ENCODE data around the gene SLC9A1.

SLC9A1 gene

DNA sequence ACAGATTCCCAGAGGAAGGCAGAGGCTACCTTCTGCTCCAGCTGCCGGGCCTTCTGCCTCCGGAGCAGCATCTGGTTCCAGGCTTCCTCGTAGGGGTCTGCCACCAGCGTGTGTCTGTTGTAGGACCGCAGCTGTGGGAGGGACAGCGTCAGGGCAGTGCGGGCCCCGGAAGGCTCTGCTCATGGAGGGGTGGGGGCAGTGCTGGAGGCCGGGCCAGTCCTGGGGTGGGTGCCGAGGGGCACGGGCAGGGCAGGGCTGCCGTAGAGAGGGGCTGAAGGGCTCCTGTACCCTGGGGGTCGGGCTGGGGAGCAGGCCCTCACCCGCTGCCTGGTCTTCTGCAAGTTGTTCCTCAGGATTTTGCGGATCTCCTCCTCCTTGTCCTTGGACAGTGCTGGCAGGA lies 53.2 kb downstream of the SLC9A1 start:
- DNase-seq = no peak

DNA sequence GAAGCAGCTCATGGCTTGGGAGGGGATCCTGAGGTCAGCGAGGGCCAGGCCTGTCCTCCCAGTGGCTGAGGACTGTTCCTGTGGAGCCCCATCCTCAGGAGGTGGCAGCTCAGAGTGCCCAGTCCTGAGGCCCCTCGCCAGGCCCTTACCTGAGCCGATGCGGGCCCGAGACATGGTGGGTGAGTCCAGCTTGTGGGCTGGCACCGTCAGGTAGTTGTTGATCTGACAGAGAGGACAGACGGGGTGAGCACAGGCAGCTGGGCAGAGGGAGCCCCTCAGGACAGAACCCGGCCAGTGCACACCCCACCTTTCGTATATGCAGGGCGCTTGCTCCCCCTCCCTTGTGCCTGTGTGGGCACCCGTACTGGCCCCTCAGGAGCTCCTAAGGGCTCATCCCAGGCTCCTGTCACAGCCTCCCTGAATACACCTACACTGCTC lies 53.9 kb downstream of the SLC9A1 start:
- DNase-seq = no peak

DNA sequence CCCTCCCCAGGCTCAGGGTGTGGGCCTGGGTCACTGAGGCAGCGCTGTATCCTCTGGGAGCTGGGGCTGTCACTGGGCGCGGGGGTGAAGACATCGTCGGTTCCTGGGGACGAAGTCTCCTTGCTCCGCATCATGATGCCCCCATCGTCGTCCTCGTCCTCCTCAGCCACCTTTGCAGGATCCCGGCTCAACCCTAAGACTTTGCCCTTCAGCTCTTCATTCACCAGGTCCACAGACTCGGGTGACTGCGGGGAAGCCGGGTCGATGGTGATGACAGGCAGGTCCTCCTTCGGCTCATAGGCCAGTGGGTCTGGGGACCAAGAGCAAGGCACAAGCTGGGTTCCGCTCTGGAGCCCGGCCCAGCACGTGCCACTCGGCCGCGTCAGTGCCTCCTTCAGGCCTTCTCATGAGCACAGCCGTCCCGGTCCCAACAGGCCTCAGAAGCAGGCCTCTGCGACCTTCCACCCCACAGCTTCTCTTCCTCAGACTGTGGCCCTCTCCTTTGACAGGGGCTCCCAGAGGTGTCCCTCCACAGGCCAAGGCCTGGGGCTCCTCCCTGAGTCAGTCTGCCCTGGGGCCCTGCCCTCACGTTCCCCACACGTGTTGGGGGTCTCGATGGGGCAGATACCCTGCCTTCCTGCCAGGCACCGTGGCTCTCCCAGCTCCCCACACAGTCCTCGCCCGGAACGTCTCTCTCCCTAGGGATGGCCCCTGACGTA lies 54.4 kb downstream of the SLC9A1 start:
- DNase-seq = no peak

DNA sequence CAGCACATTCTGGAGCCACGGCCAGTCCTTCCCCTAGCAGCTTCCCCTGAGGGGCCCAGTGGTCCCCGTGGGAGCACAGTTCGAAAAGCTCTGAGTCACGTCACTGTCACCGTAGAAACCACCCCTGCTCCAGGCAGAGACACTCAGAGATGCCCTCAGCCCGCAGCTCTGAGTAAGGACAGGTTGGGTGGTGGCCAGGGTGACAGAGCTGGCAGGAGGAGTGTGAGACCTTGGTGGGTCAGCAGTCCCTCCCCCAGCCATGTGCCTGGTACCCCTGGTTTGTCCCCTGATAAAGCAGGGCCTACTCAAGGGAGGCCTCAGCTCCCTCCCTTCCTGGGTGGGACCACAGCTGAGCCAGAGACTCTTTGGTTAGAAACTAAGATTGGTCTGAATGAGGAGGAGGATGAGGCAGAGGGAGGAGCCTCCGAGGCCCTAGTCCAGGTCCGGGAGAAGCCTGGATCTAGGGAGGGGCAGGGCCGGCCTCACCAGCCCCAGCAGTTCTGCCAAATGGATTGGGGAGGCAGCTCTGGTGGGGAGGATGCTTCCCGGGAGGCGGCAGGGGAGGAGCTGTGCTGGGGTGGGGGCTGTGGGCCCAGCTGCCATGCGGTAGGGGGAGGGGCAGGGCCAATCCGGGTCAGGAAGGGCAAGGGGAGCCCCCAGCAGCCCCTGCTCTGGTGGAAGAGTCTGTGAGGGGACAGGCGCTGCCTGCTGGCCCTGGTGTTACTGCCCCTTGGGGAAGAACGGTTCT lies 55.2 kb downstream of the SLC9A1 start:
- DNase-seq = no peak

DNA sequence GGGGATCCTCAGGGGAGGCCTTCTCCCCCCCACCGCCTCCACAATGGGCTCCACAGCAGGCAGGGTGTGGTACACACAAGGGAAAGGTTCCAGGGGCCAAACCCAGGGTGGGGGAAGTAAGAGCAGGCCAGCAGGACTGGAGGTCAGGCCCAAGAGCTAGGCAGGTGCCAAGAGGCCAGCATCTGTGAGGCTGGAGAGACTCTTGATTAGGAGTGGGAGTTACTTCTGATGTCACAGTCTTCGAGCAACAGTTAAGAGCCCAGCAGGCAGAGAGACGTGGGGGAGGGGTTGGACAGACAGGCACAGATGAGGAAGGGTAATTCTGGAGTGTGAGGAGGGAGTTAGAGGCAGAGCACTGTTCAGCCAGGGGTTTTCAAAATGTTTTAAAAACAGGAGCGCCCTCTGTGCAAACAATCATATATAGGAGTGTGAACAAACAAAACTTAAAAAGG lies 55.8 kb downstream of the SLC9A1 start:
- no peak for DNase-seq

DNA sequence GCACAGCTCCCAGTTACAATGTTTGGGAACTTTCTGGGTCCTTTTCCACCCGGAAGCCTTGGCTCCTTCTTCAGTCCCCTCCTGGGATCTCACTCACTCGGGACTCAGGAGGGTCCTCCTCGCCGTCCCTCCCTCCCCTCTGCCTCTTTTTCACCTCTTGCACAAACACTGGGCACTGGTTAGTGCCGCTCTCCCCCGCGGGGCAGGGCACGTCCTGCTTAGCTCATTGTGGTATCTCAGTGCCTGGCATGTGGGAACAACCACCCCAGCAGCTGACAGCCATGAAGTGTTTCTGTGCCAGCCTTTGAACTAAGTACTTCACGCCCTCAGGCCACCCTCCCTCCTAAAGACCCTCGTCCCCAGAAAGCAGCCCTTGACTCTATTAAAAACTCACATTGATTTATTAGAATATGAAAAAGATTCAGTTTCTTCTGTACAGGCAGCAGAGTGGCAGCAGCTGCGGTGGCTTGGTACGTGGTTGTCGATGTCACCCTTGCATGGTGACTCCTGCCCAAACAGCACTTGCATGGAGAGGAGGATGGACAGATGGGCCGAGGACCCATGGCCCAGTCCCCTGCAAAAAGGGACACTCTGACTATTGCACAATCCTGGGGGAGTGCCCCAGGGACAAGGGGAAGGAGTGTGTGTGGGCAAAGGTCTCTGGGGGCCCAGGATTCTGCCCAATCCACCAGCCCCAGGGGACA lies 56.3 kb downstream of the SLC9A1 start:
- no peak for DNase-seq

DNA sequence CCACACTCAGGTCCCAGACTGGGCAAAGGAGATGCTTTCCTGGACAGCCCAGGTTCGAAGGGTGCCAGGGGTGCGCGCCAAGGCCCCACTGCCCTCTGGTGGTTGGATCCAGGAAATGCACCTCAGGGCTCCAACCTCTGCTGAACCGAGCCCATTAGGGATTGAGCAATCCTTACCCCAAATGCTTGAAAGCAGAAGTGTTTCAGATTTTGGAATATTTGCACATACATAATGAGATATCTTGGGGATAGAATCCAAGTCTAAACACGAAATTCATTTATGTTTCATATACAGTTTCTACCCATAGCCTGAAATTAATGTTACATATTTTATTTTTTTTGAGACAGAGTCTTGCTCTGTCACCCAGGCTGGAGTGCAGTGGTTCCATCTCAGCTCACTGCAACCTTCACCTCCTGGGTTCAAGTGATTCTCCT lies 57.4 kb downstream of the SLC9A1 start:
- no peak for DNase-seq

DNA sequence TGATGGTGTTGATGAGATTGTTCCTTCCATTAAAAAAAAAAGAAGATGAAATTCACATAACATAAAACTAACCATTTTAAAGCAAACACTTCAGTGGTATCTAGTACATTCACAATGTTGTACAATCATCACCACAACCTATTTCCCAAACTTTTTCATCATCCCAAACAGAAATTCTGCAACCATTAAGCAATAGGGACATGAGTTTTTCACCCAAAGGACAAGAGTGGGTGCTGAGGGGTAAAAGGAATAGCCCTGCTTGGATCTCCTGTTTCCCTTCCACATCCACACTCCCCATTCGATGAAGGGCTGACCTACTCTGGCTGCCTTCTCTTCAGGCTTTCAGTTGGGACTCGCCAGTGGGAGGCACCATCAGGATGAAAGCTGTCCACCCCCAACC lies 59.3 kb downstream of the SLC9A1 start:
- no peak for DNase-seq

DNA sequence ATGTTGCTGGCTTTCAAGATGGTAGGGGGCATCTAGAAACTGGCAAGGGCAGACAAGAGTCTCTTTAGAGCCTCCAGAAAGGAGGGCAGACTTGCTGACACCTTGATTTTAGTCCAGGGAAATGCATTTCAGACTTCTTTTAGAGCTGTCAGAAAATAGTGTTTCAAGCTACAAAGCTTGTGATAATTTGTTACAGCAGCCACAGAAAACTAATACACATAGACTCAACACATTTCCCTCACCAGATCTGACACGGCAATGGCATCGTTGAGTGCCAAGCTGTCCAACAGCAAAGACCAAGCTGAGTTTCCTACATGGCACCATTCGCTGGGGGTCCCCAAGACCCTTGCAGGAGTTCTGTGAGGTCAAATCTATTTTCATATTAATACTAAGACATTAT lies 62.0 kb downstream of the SLC9A1 start:
- no peak for DNase-seq

DNA sequence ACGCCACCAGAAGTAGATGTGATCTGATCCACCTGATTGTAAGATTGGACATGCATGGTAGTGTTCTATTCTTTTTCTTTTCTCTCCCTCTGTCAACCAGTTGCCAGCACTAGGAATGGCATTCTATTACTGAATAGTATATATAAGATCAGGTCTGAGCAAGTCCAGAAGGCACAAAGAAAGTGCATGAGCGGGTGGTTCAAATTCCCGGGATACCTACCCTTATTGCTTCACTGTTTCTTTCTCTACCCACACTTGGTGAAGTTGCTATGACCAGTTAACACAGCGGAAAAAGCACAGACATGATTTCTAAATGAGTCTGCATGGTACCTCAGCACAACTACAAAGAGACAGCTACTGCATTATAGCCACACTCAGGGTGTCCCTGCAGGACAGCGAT lies 64.0 kb downstream of the SLC9A1 start:
- DNase-seq = no peak

DNA sequence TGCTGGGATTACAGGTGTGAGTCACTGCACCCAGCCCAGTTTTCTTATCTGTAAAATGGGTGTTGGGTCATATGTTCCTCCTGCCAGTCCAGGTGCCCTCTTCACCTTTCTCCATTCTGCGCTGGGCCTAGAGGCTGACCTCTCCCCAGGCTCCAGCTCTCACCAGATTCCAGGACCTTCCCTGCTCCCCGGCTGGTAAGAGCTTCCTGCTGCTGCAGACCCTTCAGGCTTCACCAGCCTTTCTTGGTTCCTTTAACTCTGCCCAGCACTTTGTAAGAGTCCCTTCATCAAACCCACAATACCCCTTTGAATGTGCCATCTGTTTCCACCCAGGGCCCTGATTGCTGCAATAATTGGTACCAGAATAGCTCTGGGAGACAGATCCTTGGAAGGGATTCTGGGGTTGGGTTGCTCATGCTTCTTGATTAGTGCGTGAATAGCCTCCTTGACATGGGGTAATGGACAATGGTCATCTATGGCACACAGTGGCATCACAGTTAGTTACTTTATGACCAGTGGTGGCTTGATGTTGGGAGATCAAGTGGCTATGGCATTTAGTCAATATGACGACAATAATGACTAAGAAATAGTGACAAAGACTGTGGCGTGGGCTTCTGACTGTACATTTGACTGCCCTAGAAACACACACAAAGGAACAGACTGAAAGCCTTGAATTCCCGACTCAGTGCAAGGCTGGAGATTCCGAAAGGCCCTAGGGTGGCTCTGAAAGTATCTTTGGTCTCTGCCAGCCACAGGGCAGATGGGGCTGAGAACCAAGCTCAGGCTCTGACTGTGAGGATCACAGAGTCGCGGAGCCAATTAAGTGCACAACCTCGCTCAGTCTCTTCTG lies 67.3 kb downstream of the SLC9A1 start:
- DNase-seq = no peak

DNA sequence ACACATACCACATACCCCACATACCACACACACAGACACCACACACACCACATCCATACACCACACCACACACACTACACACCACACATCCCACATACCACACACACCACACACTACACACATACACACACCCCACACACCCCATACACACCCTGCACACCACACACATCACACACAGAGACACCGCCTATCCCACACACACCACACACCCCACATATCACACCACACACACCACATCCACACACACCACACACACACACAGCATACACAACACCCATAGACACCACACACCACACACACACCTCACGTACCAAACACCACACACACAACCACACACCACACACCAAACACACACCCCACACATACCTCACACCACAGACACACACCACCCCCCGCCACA lies 68.3 kb downstream of the SLC9A1 start:
- no peak for DNase-seq

DNA sequence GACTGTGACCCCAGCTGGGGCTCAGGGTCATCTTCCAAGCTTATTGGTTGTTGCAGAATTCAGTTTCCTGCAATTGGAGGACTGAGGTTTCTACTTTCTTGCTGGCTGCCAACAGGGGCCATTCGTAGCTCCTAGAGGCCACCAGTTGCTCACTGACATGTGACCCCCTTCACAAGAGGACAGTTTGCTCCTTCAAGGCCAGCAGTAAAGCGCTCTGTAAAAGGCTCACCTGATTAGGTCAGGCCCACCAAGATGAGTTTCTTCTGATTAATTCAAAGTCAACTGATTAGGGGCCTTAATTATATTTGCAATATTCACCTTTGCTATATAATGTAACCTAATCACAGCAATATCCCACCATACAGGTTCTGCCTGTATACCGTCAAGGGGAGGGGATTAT lies 68.9 kb downstream of the SLC9A1 start:
- no peak for DNase-seq

DNA sequence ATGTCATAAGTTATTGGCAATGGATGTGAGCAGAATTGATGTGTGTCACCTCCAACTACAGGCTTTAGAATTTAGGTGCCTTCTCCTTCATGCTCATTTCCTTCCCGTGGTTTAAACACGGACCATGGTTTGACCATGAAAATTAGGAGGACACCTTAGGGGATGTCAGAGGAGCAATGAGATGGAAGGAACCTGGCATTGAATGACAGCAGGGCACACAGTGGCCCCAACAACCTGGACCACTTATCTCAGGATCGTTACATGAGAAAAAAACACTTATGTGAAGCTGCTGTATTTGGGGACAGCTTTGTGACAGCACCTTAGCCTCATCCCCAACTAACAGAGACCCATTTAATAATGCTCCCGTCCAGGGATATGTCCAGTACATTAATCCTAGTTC lies 70.8 kb downstream of the SLC9A1 start:
- no peak for DNase-seq

DNA sequence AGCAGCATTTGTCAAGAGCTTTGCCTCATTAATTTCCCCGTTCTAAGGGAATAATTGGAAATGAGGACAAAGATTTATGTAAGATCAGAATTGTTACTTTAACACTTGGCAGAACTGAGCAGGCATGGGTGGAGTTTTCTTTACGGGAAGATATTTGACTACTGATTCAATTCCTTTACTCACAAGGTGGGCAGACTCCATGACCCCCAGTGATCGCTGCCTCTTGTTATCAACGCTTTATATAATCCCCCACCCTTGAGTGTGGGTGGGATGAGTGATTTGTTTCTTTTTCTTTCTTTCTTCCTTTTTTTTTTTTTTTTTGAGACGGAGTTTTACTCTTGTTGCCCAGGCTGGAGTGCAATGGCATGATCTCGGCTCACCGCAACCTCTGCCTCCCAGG lies 77.0 kb downstream of the SLC9A1 start:
- DNase-seq = no peak

DNA sequence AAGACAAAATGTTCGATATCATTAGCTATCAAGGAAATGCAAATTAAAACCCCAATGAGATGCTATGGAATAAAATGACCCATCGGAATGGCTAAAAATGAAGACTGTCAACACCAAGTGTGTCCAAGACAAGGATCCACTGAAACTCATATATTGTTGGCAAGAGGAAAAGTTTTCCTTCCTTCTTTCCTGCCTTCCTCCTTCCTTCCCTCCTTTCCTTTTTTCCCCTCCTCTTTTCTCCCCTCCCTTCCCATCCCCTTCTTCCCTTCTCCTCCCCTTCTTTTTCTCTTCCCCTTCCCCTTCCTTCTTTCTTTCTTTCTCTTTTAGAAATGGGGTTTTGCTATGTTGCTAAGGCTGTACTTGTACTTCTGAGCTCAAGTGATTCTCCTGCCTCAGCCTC lies 78.1 kb downstream of the SLC9A1 start:
- no peak for DNase-seq

DNA sequence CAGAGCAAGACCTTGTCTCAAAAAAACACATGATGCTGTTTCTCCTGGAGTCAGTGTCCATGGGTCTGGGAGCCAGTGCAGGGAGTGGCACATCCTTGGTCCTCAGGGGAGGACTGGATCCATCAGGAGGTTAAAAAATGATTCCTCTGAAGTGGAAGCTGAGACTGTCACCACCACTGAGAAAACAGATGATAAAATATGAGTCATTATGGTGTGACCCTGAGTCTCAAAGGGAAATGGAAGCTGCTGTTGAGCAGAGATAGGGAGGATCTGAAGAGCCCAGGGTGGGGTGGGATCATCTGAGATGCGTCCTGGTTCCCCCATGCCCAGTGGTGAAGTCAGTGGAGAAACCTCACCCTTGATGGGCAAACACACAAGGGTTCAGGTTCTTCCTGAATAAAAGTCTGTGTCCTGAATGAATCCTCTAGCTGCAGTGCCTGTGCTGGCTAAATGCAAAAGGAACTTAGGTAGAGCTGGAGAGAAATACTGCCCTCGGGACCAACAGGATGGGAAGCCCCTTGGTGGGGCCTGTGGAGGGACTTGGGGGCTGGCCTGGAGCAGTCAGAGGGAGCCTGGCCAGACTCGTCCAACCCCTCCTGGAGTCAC lies 80.6 kb downstream of the SLC9A1 start:
- no peak for DNase-seq

DNA sequence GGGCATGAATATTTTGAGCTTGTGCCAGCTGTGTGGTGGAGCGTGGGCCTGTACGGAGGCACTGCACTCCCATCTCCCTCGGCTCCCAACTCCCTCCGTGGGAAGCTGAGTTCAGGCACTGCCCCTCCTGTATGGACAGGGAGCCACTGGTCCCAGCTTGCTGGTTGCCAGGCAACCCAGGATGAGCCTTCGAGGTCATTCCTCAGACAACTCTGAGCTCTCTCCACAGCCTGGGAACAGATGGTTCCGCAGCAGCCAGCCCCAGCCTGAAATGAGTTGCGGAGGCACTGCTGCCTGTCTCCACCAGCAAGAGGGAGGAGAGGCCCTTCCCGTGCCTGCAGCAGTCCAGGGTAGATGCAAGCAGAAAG lies 83.9 kb downstream of the SLC9A1 start:
- DNase-seq = no peak

DNA sequence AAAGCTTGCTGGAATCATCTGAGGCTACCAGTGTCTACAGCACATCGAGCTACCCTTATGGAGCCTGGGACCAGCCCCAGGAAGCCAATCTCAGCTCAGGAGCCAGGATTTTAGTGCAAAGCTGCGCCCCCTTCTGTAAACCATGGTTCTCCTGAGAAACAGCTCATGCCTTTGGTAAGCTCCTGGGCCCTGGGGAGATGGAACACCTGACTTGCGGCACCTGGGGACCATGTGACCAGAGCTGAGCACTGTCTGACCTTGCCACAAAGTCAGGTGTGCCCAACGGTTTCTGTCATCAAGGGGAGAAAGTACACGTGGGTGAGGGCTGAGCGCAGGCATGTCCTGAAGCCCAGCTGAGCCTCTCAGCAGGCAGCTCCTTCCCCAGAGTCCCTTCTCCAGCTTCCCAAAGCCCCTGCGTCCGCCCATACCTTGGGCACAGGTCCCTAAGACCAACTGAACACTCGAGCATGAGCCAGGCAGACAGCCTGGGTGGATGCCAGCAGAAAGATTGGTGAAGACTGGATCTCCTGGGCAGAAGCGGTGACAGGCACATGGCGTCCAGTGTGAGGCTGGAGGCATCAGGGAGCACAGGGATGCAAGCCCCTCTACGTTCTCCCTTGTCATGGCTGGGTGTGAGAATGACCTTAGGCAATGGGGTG lies 84.4 kb downstream of the SLC9A1 start:
- no peak for DNase-seq

DNA sequence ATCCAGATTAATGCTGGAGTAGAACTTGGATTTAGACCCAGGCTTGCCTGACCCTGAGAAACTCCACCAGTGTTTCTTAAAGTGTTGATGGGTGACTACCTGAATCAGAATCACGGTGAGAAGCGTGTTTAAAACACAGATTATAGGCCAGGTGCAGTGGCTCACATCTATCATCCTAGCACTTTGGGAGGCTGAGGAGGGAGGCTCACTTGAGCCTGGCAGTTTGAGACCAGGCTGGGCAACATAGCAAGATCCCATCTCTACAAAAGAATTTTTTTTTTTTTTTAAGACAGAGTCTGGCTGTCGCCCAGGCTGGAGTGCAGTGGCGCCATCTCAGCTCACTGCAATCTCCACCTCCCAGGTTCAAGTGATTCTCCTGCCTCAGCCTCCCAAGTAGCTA lies 86.0 kb downstream of the SLC9A1 start:
- no peak for DNase-seq

DNA sequence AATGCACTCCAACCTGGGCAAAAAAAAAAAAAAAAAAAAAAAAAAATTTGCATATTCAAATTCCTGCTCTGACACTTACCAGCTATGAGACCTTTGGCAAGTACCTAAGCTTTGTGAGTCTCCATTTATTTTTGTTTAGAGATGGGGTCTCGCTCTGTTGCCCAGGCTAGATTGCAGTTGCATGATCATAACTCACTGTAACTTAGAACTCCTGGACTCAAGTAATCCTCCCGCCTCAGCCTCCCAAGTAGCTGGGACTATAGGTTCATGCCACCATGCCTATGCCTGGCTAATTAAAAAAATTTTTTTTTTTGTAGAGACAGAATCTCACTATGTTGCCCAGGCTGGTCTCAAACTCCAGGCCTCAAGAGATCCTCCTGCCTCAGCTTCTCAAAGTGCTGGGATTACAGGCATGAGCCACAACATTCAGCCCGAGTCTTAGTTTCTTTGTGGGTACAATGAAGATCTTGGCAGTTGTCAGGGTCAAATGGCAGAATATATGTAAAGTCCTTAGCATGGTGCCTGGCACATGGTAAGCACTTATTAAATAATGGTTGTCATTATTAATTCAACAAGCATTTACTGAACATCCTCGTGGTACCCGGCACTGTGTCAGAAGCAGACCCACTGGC lies 88.8 kb downstream of the SLC9A1 start:
- DNase-seq = no peak

DNA sequence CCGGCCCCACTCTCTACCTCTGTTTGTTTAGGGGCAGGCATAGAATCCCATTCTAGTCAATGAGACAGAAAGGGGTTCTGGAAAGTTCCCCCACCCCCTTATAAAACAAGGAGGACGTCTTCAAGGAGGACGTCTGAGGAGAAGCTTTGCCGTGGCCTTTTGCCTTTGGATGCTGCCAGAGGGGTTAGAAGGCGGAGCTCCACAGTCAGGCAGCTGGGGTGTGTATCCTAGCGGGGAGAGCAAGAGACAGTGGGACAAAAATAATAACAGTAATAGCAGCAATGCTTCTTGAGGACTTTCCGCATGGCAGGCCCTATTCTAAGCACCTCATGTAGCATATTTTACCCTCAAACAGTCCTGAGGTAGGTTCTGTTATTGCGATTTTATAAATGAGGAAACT lies 94.0 kb downstream of the SLC9A1 start:
- no peak for DNase-seq

Measured in cortex of kidney (tissue), 1 donor.